Measurements from ENCODE around the gene TMCC3.

The TMCC3 gene

GRCh38 chr12:94618995-94619695 is 31.2 kb downstream of the TMCC3 start:
- Histone ChIP-seq H3K9me3 (replicated peaks; ENCODE audit: insufficient read depth, low read length) (no peaks in the 10 kb centered on the region), H3F3A (ENCODE audit: insufficient read depth, low read length) (0 out of 2 replicates have a peak, but pooled peaks cover 6% of the 10 kb centered on the region), H3K9ac (ENCODE audit: low read length) (no peak overlapping the region), H2AFZ (ENCODE audit: low read length) (no peak overlapping the region), H3K27ac (ENCODE audit: low read length) (no peak overlapping the region), H3K4me2 (ENCODE audit: low read depth, low read length) (no peak overlapping the region), H3K4me1 (ENCODE audit: low read length) (0 out of 2 replicates have a peak, but pooled peaks cover 8% of the 10 kb centered on the region), H3K36me3 (replicated peaks; ENCODE audit: insufficient read depth, low read length) (no peaks in the 10 kb centered on the region), H3K79me2 (ENCODE audit: low read length) (peaks cover 65% of the 10 kb centered on the region), H3K27me3 (replicated peaks; ENCODE audit: insufficient read depth, low read length) (no peaks in the 10 kb centered on the region), H4K20me1 (ENCODE audit: insufficient read depth, low read length) (no peaks in the 10 kb centered on the region), H3K9me2 (replicated peaks; ENCODE audit: insufficient read depth, low read length) (no peaks in the 10 kb centered on the region), H3K4me3 (ENCODE audit: low read length) (no peak overlapping the region)
- DNase-seq, result no peak
- no peak for TF ChIP-seq EZH2 (optimal IDR thresholded peaks at IDR 0.05; ENCODE audit: low read depth, low read length)
- TF ChIP-seq, protein P1, sequence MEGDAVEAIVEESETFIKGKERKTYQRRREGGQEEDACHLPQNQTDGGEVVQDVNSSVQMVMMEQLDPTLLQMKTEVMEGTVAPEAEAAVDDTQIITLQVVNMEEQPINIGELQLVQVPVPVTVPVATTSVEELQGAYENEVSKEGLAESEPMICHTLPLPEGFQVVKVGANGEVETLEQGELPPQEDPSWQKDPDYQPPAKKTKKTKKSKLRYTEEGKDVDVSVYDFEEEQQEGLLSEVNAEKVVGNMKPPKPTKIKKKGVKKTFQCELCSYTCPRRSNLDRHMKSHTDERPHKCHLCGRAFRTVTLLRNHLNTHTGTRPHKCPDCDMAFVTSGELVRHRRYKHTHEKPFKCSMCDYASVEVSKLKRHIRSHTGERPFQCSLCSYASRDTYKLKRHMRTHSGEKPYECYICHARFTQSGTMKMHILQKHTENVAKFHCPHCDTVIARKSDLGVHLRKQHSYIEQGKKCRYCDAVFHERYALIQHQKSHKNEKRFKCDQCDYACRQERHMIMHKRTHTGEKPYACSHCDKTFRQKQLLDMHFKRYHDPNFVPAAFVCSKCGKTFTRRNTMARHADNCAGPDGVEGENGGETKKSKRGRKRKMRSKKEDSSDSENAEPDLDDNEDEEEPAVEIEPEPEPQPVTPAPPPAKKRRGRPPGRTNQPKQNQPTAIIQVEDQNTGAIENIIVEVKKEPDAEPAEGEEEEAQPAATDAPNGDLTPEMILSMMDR (IDR thresholded peaks at IDR 0.05; ENCODE audit: low read length), result no peak
- TF ChIP-seq EZH2phosphoT487 (IDR thresholded peaks at IDR 0.05; ENCODE audit: low read length), result no peak

DNA sequence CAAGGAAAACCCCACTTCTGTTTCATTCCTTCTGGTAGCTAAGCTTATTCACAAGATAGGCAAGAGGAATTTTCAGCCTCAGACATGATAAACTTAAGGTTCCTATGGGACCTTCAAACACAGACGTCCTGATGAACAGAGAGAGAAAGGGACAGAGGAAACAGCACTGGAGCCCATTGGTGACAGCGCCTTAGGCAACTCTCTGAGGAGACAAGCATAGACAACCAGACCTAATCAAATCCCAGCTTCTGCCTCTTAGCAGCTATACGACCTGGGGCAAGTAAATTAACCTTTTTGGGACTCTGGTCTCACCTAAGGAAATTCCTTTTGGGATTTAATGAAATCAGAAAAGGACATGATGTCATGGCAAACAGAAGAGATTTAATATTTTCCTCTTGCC is 33.3 kb downstream of the TMCC3 start:
- H4K20me1 ChIP-seq (ENCODE audit: insufficient read depth, low read length), result no peaks in the 10 kb centered on the region
- H3K4me3 ChIP-seq (ENCODE audit: low read length), result no peak overlapping the region
- 0 out of 2 replicates have a peak, but pooled peaks cover 8% of the 10 kb centered on the region for H3K4me1 ChIP-seq (ENCODE audit: low read length)
- H3K9me3 ChIP-seq (replicated peaks; ENCODE audit: insufficient read depth, low read length), result no peaks in the 10 kb centered on the region
- H3K9ac ChIP-seq (ENCODE audit: low read length), result no peak overlapping the region
- peaks cover 54% of the 10 kb centered on the region for H3K79me2 ChIP-seq (ENCODE audit: low read length)
- no peaks in the 10 kb centered on the region for H3K36me3 ChIP-seq (replicated peaks; ENCODE audit: insufficient read depth, low read length)
- no peak overlapping the region for H2AFZ ChIP-seq (ENCODE audit: low read length)
- no peak for DNase-seq
- H3K27me3 ChIP-seq (replicated peaks; ENCODE audit: insufficient read depth, low read length), result no peaks in the 10 kb centered on the region
- 0 out of 2 replicates have a peak, but pooled peaks cover 4% of the 10 kb centered on the region for H3F3A ChIP-seq (ENCODE audit: insufficient read depth, low read length)
- H3K4me2 ChIP-seq (ENCODE audit: low read depth, low read length), result no peak overlapping the region
- no peak overlapping the region for H3K27ac ChIP-seq (ENCODE audit: low read length)
- TF ChIP-seq EZH2phosphoT487 (IDR thresholded peaks at IDR 0.05; ENCODE audit: low read length), result no peak
- TF ChIP-seq EZH2 (optimal IDR thresholded peaks at IDR 0.05; ENCODE audit: low read depth, low read length), result no peak
- TF ChIP-seq, protein P1 (IDR thresholded peaks at IDR 0.05; ENCODE audit: low read length), result no peak
- no peaks in the 10 kb centered on the region for H3K9me2 ChIP-seq (replicated peaks; ENCODE audit: insufficient read depth, low read length)

- Histone ChIP-seq H3K79me2 (ENCODE audit: low read length) (peaks cover 54% of the 10 kb centered on the region), H3F3A (ENCODE audit: insufficient read depth, low read length) (no peaks in the 10 kb centered on the region), H3K4me3 (ENCODE audit: low read length) (no peak overlapping the region), H3K4me1 (ENCODE audit: low read length) (0 out of 2 replicates have a peak, but pooled peaks cover 6% of the 10 kb centered on the region), H3K9ac (ENCODE audit: low read length) (no peak overlapping the region), H3K36me3 (replicated peaks; ENCODE audit: insufficient read depth, low read length) (no peaks in the 10 kb centered on the region), H3K4me2 (ENCODE audit: low read depth, low read length) (no peak overlapping the region), H3K27ac (ENCODE audit: low read length) (no peak overlapping the region), H2AFZ (ENCODE audit: low read length) (no peak overlapping the region), H4K20me1 (ENCODE audit: insufficient read depth, low read length) (no peaks in the 10 kb centered on the region), H3K9me3 (replicated peaks; ENCODE audit: insufficient read depth, low read length) (no peaks in the 10 kb centered on the region), H3K27me3 (replicated peaks; ENCODE audit: insufficient read depth, low read length) (no peaks in the 10 kb centered on the region), H3K9me2 (replicated peaks; ENCODE audit: insufficient read depth, low read length) (no peaks in the 10 kb centered on the region)
- DNase-seq, result no peak
- TF ChIP-seq, protein P1 (IDR thresholded peaks at IDR 0.05; ENCODE audit: low read length), result no peak
Observed at GRCh38 chr12:94616203-94616729, 34.1 kb downstream of the TMCC3 start.

All from MM.1S (cell line).